GM19324 (cell line): ENCODE results near the gene GOLGA2.
"Not testable (repeated sequence)": the region's sequence is repeated elsewhere in the genome, so short reads cannot be mapped to it uniquely, and the experiment has no call there.

Experiments used
- ATAC-seq: cut with Tn5 transposase; IDR thresholded peaks from one replicate; pipeline ENCODE4 v1.9.1; 2021; ENCODE audit warnings: mild to moderate bottlenecking, moderate library complexity; ENCODE audit not compliant: unreplicated experiment, low FRiP score

GOLGA2 gene

GRCh38 chr9:128293091-128293490 is 17.3 kb upstream of the GOLGA2 start:
- ATAC-seq: no peak

DNA sequence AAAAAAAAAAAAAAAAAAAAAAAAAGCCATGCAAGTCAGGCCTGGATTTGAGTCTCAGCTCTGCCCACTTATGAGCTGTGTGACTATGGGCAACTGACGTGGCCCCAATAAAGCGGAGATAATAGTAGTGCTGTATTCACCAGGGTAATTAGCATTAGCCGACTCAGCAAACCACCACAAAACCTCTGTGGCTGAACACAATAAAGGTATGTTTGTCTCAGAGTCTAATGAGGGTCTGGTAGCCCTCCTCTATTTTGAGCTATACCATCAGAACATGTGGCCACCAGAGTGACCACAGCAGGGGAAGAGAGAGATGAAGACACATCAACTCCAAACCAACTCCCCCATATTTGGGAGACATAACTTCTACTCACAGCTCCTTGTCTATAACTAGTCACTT is 16.2 kb upstream of the GOLGA2 start:
- ATAC-seq: no peak

DNA sequence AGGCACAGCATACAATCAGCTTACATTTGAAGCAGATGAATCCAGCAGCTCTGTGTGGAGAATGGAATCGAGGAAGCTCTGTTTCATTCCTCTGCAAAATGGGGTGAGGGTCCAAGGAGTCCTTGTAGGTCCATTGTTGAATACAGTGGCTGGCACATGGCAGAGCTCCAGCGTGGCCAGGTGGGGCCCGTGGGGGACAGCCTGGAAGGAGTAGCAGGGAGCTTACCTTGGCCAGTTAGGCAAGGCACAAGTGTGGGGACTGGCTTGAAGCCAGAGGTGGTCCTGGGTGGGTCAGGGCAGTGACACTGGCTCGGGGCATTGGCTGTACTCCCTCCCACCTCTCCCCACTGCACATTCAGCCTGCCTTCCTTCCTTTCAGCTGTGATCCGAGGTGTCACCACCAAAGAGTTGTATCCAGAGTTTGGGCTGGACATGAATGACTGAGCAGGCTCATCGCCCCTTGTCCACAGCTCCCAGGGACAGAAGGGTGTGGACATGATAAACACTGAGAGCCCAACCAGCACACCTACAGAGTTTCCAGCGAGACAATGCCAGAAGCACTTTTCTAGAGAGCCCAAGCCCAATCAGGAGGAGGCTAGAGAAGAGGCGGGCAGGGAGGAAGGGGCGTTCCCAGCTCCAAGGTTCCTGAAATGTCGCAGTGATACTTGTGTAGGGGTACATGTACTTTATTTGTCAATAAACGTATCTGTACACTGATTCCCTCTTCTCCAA is 12.6 kb upstream of the GOLGA2 start:
- no peak for ATAC-seq

DNA sequence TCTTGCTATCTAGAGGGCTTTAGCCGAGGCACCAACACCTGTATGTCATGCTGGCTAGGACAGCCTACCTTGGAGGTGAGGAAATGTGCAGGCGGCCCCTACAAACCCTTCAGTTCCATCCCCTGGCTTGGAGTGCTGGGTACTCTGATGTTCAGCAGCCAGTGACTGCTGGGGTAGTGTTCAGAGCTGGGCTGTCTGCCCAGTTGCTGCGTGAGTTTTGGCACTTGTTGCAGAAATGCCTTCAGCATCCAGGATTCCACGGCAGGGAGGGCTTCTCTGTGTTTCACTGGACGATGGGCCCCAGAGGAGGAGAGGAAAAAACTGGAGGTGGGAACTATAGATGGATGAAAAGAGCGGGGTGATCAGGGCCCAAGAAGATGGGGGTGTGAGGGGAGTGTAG is 10.6 kb upstream of the GOLGA2 start:
- no peak for ATAC-seq

GRCh38 chr9:128285033-128285784 is 9.4 kb upstream of the GOLGA2 start:
- ATAC-seq: no peak

GRCh38 chr9:128282500-128282899 is 6.7 kb upstream of the GOLGA2 start:
- no peak for ATAC-seq

DNA sequence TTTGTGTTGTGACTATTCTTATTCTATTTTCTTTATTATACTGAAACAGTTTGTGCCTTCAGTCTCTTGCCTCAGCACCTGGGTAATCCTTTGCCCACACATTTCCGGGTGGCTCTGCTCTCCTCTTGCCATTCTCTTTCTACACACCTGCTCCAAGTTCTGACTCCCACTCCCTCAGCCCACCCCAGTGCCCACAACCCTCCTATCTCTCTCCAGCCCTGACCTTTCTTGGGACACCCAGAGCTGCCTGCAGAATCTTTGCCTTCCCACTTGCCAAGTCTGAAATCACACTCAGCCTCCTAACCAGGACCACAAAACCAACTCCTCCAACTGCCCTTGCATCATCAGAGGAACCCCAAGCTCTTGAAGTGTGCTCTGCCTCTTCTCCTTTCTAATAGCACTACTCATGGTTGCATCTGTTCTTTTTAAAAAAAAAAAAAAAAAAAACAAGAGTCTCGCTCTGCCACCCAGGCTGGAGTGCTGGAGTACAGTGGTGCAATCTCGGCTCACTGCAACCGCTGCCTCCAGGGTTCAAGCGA is 4.3 kb upstream of the GOLGA2 start:
- no peak for ATAC-seq

DNA sequence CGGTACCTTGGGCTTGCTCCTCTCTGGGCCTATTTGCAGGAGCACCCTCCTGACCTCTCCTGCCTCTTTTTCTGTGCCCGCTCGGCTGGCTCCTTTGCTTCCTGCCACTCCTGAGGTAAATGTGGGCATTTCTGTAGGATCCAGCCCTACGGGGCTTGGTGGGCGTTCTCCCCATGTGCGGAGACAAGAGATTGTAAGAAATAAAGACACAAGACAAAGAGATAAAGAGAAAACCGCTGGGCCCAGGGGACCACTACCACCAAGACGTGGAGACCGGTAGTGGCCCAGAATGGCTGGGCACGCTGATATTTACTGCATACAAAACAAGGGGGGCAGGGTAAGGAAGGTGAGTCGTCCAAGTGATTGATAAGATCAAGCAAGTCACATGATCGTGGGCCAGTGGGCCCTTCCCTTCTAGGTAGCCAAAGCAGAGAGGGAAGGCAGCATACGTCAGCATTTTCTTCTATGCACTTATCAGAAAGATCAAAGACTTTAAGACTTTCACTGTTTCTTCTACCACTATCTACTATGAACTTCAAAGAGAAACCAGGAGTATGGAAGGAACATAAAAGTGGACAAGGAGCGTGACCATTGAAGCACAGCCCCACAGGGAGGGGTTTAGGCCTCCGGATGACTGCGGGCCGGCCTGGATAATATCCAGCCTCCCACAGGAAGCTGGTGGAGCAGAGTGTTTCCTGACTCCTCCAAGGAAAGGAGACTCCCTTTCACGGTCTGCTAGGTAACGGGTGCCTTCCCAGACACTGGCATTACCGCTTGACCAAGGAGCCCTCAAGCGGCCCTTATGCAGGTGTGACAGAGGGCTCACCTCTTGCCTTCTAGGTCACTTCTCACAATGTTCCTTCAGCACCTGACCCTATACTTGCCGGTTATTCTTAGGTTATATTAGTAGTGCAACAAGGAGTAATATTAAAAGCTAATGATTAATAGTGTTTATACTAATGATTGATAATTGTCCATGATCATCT is 3.6 kb upstream of the GOLGA2 start:
- not testable (repeated sequence) for ATAC-seq

- ATAC-seq: no peak
Observed at GRCh38 chr9:128276574-128277270, 915 bp upstream of the GOLGA2 start.

DNA sequence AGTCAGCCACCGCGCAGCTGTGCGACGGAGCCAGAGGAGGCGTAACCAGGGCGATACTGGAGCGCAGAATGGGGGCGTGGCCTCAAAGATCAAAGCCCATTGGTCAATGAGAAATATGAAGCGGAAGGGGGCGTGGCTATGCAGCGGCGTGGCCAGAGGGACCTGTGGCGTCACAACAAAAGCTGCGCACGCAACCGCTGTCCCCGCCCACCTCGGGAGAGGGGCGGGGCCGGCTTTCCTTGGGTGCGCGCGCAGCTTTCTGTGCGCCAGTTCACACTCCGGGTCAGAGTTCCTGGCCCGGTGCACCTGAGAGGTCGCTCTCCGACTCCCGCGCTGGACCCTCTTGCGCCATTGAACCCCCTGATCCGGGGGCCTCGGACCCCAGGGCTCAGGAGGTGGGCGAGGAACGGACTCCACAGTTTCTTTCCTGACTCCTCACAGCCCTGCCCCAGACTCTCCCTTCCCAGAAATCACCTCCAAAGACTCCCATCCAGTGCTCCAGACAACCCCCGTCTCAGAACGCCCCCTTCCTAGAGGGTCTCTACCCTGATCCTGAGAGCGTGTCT is 284 bp upstream of the GOLGA2 start, which contains the start of gene SWI5:
Gene SWI5, plus strand, starts transcription at position 269 of the 566 bp plus-strand sequence.
- ATAC-seq: peak; percentile 97

DNA sequence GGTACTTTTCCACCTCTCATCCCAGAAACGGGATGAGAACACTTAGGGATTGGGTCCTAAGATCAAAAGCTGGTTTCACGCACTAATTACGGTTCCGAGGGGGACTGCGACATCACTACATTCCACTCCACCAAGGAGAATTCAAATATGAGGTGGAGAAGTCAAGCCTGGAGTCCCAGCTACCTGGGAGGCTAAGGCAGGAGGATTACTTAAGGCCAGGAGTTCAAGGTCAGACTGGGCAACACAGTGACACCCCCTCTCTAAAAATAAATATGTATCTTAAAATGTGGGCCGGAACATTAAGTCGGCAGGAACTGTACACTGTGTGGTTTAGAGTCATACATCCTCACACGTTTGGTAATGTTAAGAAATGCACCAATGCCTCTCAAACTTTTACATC is 1.6 kb downstream of the GOLGA2 start:
- no peak for ATAC-seq

DNA sequence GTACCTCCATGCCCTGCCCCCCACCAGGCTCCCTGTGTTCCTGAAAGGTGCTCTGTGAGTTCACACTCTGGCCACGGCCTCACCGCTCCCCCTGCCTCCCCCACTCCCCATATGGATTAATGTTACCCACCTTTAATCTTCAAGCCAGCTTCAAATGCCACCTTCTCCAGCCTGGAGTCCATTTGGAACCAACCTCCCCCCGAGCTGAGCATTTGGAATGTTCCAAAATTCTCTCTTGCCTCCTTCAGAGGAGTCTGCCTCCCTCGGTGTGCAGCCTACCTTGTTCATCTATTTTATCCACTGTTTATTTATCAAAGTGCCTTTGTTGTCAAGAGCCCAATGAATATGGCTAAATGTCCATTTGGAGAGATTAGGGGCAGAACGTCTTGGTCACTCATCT is 4.3 kb downstream of the GOLGA2 start:
- ATAC-seq: no peak

GRCh38 chr9:128271112-128271511 is 4.7 kb downstream of the GOLGA2 start:
- ATAC-seq: no peak

GRCh38 chr9:128266868-128267590 is 8.8 kb downstream of the GOLGA2 start:
- ATAC-seq: no peak

DNA sequence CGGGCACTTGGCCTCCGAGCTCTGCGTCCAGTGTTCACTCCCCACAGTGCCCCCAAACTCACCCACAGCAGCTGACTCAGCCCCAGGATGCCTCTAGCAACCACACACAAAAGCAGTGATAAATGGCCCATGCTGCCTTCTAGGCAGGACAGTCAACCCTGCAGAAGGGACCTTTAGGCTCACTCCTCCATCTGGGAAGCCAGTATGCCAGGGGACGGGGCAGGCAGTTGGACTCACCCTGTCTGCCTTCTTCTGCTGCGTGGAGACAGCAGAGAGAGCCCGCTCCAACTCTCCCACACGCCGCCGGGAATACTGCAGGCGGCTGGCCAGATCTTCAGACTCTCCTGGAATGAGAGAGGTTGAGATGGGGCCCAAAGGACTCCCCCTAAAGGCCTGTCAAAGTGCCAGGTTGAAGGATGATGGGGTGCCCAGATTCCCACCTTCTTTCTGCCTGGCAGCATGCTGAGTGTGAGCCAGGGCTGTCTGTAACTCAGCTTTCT is 10.4 kb downstream of the GOLGA2 start:
- ATAC-seq: no peak

GRCh38 chr9:128262687-128263086 is 13.1 kb downstream of the GOLGA2 start:
- no peak for ATAC-seq

GRCh38 chr9:128260340-128260739 is 15.5 kb downstream of the GOLGA2 start:
- no peak for ATAC-seq

GRCh38 chr9:128259156-128259555 is 16.7 kb downstream of the GOLGA2 start:
- no peak for ATAC-seq

GRCh38 chr9:128258326-128258725 is 17.5 kb downstream of the GOLGA2 start:
- no peak for ATAC-seq
